Neural crest cell (in vitro differentiated cells): ENCODE results near the gene SLC27A3. TPM values are rescaled to one million over a fixed set of nuclear protein-coding genes. Genes with fewer than 3 reads are reported as not detected.

Experiments
- DNase-seq: peaks from one replicate; pipeline ENCODE4 v3.0.0; 2021; ENCODE audit warnings: low read depth, mixed read lengths, low spot score
- H3K27ac Mint-ChIP-seq: one replicate; pipeline ENCODE4 v1.8.0; 2021; ENCODE audit warnings: mild to moderate bottlenecking, mixed read lengths; ENCODE audit not compliant: unreplicated experiment
- H3K27me3 Mint-ChIP-seq: 2 replicates; pipeline ENCODE4 v1.8.0; 2021; ENCODE audit warnings: low read depth, mild to moderate bottlenecking, mixed read lengths
- H3K36me3 Mint-ChIP-seq: 2 replicates; pipeline ENCODE4 v1.8.0; 2021; ENCODE audit warnings: low read depth, mild to moderate bottlenecking, mixed read lengths
- H3K4me1 Mint-ChIP-seq: 2 replicates; pipeline ENCODE4 v1.8.0; 2021; ENCODE audit warnings: mixed read lengths
- H3K4me3 Mint-ChIP-seq: one replicate; pipeline ENCODE4 v1.8.0; 2021; ENCODE audit warnings: mild to moderate bottlenecking, mixed read lengths
- H3K9me3 Mint-ChIP-seq: 2 replicates; pipeline ENCODE4 v1.8.0; 2021; ENCODE audit warnings: mixed read lengths
- CTCF ChIP-seq: fragments of 200-600 bp; sonication (generic); conservative IDR thresholded peaks from 2 replicates; pipeline ENCODE4 v1.5.0; 2021; ENCODE audit warnings: antibody characterized with exemption, mild to moderate bottlenecking
- total RNA-seq: library from RNA; stranded (reverse); gene quantifications from 2 replicates; pipeline ENCODE4 v1.2.1, GENCODE V29; 2021

Gene SLC27A3
- total RNA-seq, 1 donor from 2014 or later: 16.8 TPM

- H3K27ac Mint-ChIP-seq: peak overlapping the region; percentile 95
- H3K27me3 Mint-ChIP-seq: peaks cover 4% of the 10 kb centered on the region
- peaks cover 4% of the 10 kb centered on the region for H3K36me3 Mint-ChIP-seq
- H3K9me3 Mint-ChIP-seq: no peaks in the 10 kb centered on the region
- no peak for TF ChIP-seq CTCF
- H3K4me3 Mint-ChIP-seq: peak overlapping the region; percentile 90
- peak; percentile 26 for DNase-seq
- peaks cover 50% of the 10 kb centered on the region for H3K4me1 Mint-ChIP-seq
These were observed 18.2 kb downstream of the SLC27A3 start for GRCh38 chr1:153793261-153793972.

GRCh38 chr1:153793973-153794615 lies 18.9 kb downstream of the SLC27A3 start:
- Mint-ChIP-seq H3K4me1 (peaks cover 46% of the 10 kb centered on the region), H3K9me3 (no peaks in the 10 kb centered on the region), H3K27me3 (peaks cover 4% of the 10 kb centered on the region), H3K36me3 (peaks cover 4% of the 10 kb centered on the region), H3K4me3 (peak overlapping the region; percentile 90), H3K27ac (peak overlapping the region; percentile 95)
- no peak for DNase-seq
- no peak for TF ChIP-seq CTCF

GRCh38 chr1:153794624-153795329 lies 19.6 kb downstream of the SLC27A3 start:
- Mint-ChIP-seq H3K27me3 (peaks cover 4% of the 10 kb centered on the region), H3K9me3 (no peaks in the 10 kb centered on the region), H3K4me3 (peak overlapping the region; percentile 90), H3K4me1 (peaks cover 46% of the 10 kb centered on the region), H3K36me3 (peaks cover 4% of the 10 kb centered on the region), H3K27ac (peak overlapping the region; percentile 95)
- no peak for TF ChIP-seq CTCF
- peak; percentile 73 for DNase-seq

- H3K36me3 Mint-ChIP-seq: peaks cover 4% of the 10 kb centered on the region
- H3K4me1 Mint-ChIP-seq: peaks cover 46% of the 10 kb centered on the region
- peak overlapping the region; percentile 90 for H3K4me3 Mint-ChIP-seq
- H3K27me3 Mint-ChIP-seq: peaks cover 4% of the 10 kb centered on the region
- no peak for DNase-seq
- peak overlapping the region; percentile 95 for H3K27ac Mint-ChIP-seq
- no peak for TF ChIP-seq CTCF
- no peaks in the 10 kb centered on the region for H3K9me3 Mint-ChIP-seq
These were observed 20.2 kb downstream of the SLC27A3 start for GRCh38 chr1:153795330-153795837.

GRCh38 chr1:153795934-153796785 lies 21.0 kb downstream of the SLC27A3 start:
- Mint-ChIP-seq H3K4me1 (peaks cover 40% of the 10 kb centered on the region), H3K4me3 (peak overlapping the region; percentile 90), H3K9me3 (no peaks in the 10 kb centered on the region), H3K27me3 (peaks cover 4% of the 10 kb centered on the region), H3K27ac (no peak overlapping the region), H3K36me3 (peaks cover 4% of the 10 kb centered on the region)
- TF ChIP-seq CTCF: no peak
- no peak for DNase-seq
